HepG2 (cell line): ENCODE data around the gene CXCR5. TPM values are rescaled to one million over a fixed set of nuclear protein-coding genes. Genes with fewer than 3 reads are reported as not detected.

Experiments
- CHCHD3 ChIP-seq: sonication (generic); formaldehyde crosslinking; IDR thresholded peaks from 2 replicates; pipeline ENCODE4 v1.8.0; 2022; ENCODE audit warnings: mild to moderate bottlenecking, missing genetic modification reagents, moderate library complexity
- DR1 ChIP-seq: sonication (generic); formaldehyde crosslinking; IDR thresholded peaks from 2 replicates; pipeline ENCODE4 v1.8.0; 2021; ENCODE audit warnings: mild to moderate bottlenecking, missing genetic modification reagents, inconsistent platforms
- FOXO4 ChIP-seq: sonication (generic); formaldehyde crosslinking; conservative IDR thresholded peaks from 2 replicates; pipeline ENCODE4 v1.8.1; 2023; ENCODE audit warnings: missing genetic modification reagents
- HNRNPH1 ChIP-seq: fragments of 200-400 bp; formaldehyde crosslinking; optimal IDR thresholded peaks from 2 replicates; pipeline ENCODE3; 2017; ENCODE audit warnings: mild to moderate bottlenecking, low read depth, low read length
- MED13 ChIP-seq: sonication (generic); formaldehyde crosslinking; IDR thresholded peaks from 2 replicates; pipeline ENCODE4 v1.5.0; 2020; ENCODE audit warnings: missing genetic modification reagents
- NBN ChIP-seq: fragments of 450-650 bp; conservative IDR thresholded peaks from 2 replicates; pipeline ENCODE4 v1.6.1; 2017
- NFE2 ChIP-seq: sonication (generic); formaldehyde crosslinking; IDR thresholded peaks from 2 replicates; pipeline ENCODE4 v1.4.0; 2020; ENCODE audit warnings: missing genetic modification reagents
- NFRKB ChIP-seq: fragments of 450-650 bp; IDR thresholded peaks from 2 replicates; pipeline ENCODE4 v1.6.1; 2017
- PAX8 ChIP-seq: sonication (generic); formaldehyde crosslinking; IDR thresholded peaks from 2 replicates; pipeline ENCODE4 v1.8.0; 2022; ENCODE audit warnings: mild to moderate bottlenecking, missing genetic modification reagents, borderline replicate concordance
- PHF21A ChIP-seq: sonication (generic); formaldehyde crosslinking; IDR thresholded peaks from 2 replicates; pipeline ENCODE4 v1.5.0; 2020; ENCODE audit warnings: mild to moderate bottlenecking, missing genetic modification reagents
- POGZ ChIP-seq: sonication (generic); formaldehyde crosslinking; IDR thresholded peaks from 2 replicates; pipeline ENCODE4 v1.4.0; 2020; ENCODE audit warnings: mild to moderate bottlenecking, missing genetic modification reagents
- RFXANK ChIP-seq: IDR thresholded peaks from 2 replicates; pipeline ENCODE4 v1.6.1; 2016
- SMAD1 ChIP-seq: sonication (generic); formaldehyde crosslinking; IDR thresholded peaks from 2 replicates; pipeline ENCODE4 v1.4.0; 2020; ENCODE audit warnings: missing genetic modification reagents, low read depth, mild to moderate bottlenecking, borderline replicate concordance
- SP2 ChIP-seq: sonication (generic); formaldehyde crosslinking; IDR thresholded peaks from 2 replicates; pipeline ENCODE4 v1.5.1; 2020; ENCODE audit warnings: mild to moderate bottlenecking, missing genetic modification reagents
- SRSF1 ChIP-seq: fragments of 200-400 bp; formaldehyde crosslinking; optimal IDR thresholded peaks from 2 replicates; pipeline ENCODE3; 2017; ENCODE audit warnings: mild to moderate bottlenecking, low read depth, low read length, moderate library complexity
- XRCC5 ChIP-seq: fragments of 200-400 bp; formaldehyde crosslinking; optimal IDR thresholded peaks from 2 replicates; pipeline ENCODE3; 2017; ENCODE audit warnings: mild to moderate bottlenecking, low read length
- ZC3H4 ChIP-seq: sonication (generic); formaldehyde crosslinking; IDR thresholded peaks from 2 replicates; pipeline ENCODE4 v1.4.0; 2020; ENCODE audit warnings: missing genetic modification reagents, borderline replicate concordance
- ZNF274 ChIP-seq: sonication (generic); formaldehyde crosslinking; IDR thresholded peaks from 2 replicates; pipeline ENCODE4 v1.5.1; 2020; ENCODE audit warnings: mild to moderate bottlenecking, missing genetic modification reagents
- ZNF296 ChIP-seq: sonication (generic); formaldehyde crosslinking; conservative IDR thresholded peaks from 2 replicates; pipeline ENCODE4 v1.5.0; 2020; ENCODE audit warnings: mild to moderate bottlenecking, missing genetic modification reagents
- ZNF558 ChIP-seq: sonication (generic); formaldehyde crosslinking; IDR thresholded peaks from 2 replicates; pipeline ENCODE4 v1.9.0; 2022; ENCODE audit warnings: mild to moderate bottlenecking, missing genetic modification reagents, borderline replicate concordance
- ZNF687 ChIP-seq: sonication (generic); formaldehyde crosslinking; IDR thresholded peaks from 2 replicates; pipeline ENCODE4 v1.5.1; 2020; ENCODE audit warnings: mild to moderate bottlenecking, missing genetic modification reagents, moderate library complexity
- ZNF709 ChIP-seq: sonication (generic); formaldehyde crosslinking; IDR thresholded peaks from 2 replicates; pipeline ENCODE4 v1.5.0; 2020; ENCODE audit warnings: mild to moderate bottlenecking, missing genetic modification reagents
- ZNF773 ChIP-seq: sonication (generic); formaldehyde crosslinking; IDR thresholded peaks from 2 replicates; pipeline ENCODE4 v1.4.0; 2020; ENCODE audit warnings: missing genetic modification reagents, borderline replicate concordance
- ZNF816 ChIP-seq: sonication (generic); formaldehyde crosslinking; IDR thresholded peaks from 2 replicates; pipeline ENCODE4 v1.8.0; 2022; ENCODE audit warnings: missing genetic modification reagents, mild to moderate bottlenecking, borderline replicate concordance
- ZSCAN29 ChIP-seq: sonication (generic); formaldehyde crosslinking; conservative IDR thresholded peaks from 2 replicates; pipeline ENCODE4 v1.4.0; 2020; ENCODE audit warnings: mild to moderate bottlenecking, missing genetic modification reagents
- polyA plus RNA-seq, 8 experiments: library from polyadenylated mRNA; depleted of rRNA in 3 of 8; stranded (reverse) in 7 of 8; unstranded in 1 of 8; fragments of >200 nt; fragmentation: Illumina TruSeq in 4 of 8; extraction: Trizol in 4 of 8; gene quantifications; 2 replicates each; pipeline versions ENCODE4 v1.2.1 to v1.2.3, GENCODE V29; 2011 to 2016; ENCODE audit warnings: low read depth in 4 of 8, missing spikeins in 1 of 8, mixed read lengths in 1 of 8; ENCODE audit not compliant: insufficient read depth in 1 of 8
- total RNA-seq, 5 experiments: library from RNA; depleted of rRNA; stranded (reverse); fragments of >200 nt; fragmentation: Illumina TruSeq; extraction: Trizol; gene quantifications; 2 replicates each; pipeline ENCODE4 v1.2.3, GENCODE V29; 2016; ENCODE audit warnings: low read depth in 1 of 5
- TF ChIP-seq, protein P1 (sequence below): sonication (generic); formaldehyde crosslinking; IDR thresholded peaks from 2 replicates; pipeline ENCODE4 v1.8.0; 2023; ENCODE audit warnings: mild to moderate bottlenecking, missing genetic modification reagents

Gene CXCR5
- total and polyA plus RNA-seq, 2 of the 13 experiments (the other 11 are each of a cell fraction or from before 2014, with no cell fraction given) = not detected

GRCh38 chr11:118911113-118911879 is 27.6 kb downstream of the CXCR5 start (continued):
- TF ChIP-seq NFRKB (no peak), ZNF274 (CRISPR knock-in tag) (no peak), MED13 (CRISPR knock-in tag) (no peak), ZNF773 (CRISPR knock-in tag) (no peak), PHF21A (peak; percentile 80; the same call in 1 of the 2 replicates), CHCHD3 (CRISPR knock-in tag) (no peak), ZNF558 (CRISPR knock-in tag) (0 out of 2 replicates have a peak, but pooled peaks have one; percentile 71), ZNF687 (CRISPR knock-in tag) (peak; percentile 59; the same call in 1 of the 2 replicates), ZNF816 (no peak), POGZ (no peak), ZNF709 (no peak), FOXO4 (CRISPR knock-in tag) (no peak), NFE2 (CRISPR knock-in tag) (no peak), NBN (no peak), ZC3H4 (peak; percentile 79; the same call in 1 of the 2 replicates), SMAD1 (CRISPR knock-in tag) (no peak), PAX8 (CRISPR knock-in tag) (no peak), SP2 (CRISPR knock-in tag) (no peak), DR1 (CRISPR knock-in tag) (no peak), ZSCAN29 (CRISPR knock-in tag) (no peak; the same call in 1 of the 2 replicates), SRSF1 (peak; percentile 24), RFXANK (CRISPR knock-in tag) (no peak), HNRNPH1 (no peak), XRCC5 (no peak), ZNF296 (CRISPR knock-in tag) (0 out of 2 replicates have a peak, but pooled peaks have one; percentile 63)
- TF ChIP-seq, protein P1, sequence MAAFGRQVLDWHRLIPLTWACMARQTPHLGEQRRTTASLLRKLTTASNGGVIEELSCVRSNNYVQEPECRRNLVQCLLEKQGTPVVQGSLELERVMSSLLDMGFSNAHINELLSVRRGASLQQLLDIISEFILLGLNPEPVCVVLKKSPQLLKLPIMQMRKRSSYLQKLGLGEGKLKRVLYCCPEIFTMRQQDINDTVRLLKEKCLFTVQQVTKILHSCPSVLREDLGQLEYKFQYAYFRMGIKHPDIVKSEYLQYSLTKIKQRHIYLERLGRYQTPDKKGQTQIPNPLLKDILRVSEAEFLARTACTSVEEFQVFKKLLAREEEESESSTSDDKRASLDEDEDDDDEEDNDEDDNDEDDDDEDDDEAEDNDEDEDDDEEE (CRISPR knock-in tag) = no peak
